Activated CD4-positive, alpha-beta T cell treated with anti-CD3 and anti-CD28 coated beads, Interleukin-10, Interleukin-2, amounts not matched to agents 100 ng/mL and 50 ng/mL, durations not matched to agents 16 hours and 8 hours (primary cell): ENCODE measurements around the gene TEX12.
A peak's percentile ranks its signal among the peaks of the same experiment; 100 is the strongest.
"Not testable (repeated sequence)": the region's sequence is repeated elsewhere in the genome, so short reads cannot be mapped to it uniquely, and the experiment has no call there.

Experiments used
- DNase-seq: peaks from one replicate; pipeline ENCODE4 v3.0.0-alpha.2; 2020

The TEX12 gene

DNA sequence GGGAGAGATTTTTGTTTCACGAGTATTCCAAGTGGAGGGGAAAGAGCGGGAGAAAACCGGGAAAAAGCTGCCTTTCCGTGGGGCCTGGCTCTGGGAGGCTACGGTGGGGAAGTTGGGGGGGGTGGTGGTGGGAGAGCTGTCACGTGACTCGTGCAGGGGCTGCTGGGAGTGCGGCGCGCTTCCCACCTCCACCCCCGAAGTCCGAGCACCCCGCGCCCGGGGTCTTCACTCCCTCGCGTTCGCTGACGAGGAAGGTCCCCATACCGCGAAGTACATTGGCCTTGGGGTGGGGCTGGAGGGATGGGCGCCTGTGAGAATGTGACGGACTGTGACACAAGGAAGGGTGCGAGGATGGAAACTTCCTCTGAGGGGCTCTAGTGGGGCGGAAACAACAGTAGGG lies at the start of gene TEX12:
Gene TEX12, plus strand, starts transcription at position 228 of the 400 bp plus-strand sequence. CDS start 1,897 bp downstream, outside the sequence.
- DNase-seq, result no peak

DNA sequence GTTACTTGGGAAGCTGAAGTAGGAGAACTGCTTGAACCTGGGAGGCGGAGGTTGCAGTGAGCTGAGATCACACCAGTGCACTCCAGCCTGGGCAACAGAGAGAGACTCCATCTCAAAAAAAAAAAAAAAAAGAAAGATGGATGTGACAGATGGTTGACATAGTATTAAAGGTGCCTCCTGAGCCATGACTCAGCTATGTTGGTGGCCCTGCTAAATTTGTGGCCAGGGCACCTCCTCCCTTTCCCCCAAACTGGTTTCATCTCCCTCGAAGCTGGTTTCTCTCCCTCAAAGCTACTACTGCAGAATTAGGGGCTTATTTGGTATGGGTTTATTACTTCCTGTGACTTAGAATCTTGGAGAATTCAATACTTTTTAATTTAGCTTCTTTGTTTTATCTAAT lies 49.0 kb upstream of the TEX12 start:
- DNase-seq, result peak; percentile 50

- no peak for DNase-seq
Observed at GRCh38 chr11:112121981-112122615, 45.1 kb upstream of the TEX12 start.

GRCh38 chr11:112123129-112123528 lies 44.0 kb upstream of the TEX12 start:
- no peak for DNase-seq

GRCh38 chr11:112127056-112127455 lies 40.1 kb upstream of the TEX12 start:
- no peak for DNase-seq

GRCh38 chr11:112128483-112129121 lies 38.6 kb upstream of the TEX12 start:
- DNase-seq, result no peak

- no peak for DNase-seq
Observed at GRCh38 chr11:112129656-112130055, 37.5 kb upstream of the TEX12 start.

DNA sequence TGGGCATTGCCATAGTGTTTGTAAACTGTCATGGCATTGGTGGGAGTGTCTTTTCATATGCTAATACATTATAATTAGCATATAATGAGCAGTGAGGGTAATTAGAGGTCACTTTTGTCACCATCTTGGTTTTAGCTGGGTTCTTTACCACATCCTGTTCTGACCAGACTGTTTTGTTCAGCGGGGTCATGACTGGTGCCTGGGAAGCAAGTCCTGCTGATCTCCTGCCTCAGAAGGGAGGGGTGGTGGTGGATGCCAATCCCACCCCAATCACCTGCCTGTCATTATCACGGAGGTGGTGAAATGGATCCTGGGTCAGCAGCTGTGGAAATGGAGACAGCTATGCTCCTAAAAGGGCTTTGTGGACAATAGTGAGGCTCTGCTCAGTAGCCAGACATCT lies 34.4 kb upstream of the TEX12 start:
- DNase-seq, result no peak

DNA sequence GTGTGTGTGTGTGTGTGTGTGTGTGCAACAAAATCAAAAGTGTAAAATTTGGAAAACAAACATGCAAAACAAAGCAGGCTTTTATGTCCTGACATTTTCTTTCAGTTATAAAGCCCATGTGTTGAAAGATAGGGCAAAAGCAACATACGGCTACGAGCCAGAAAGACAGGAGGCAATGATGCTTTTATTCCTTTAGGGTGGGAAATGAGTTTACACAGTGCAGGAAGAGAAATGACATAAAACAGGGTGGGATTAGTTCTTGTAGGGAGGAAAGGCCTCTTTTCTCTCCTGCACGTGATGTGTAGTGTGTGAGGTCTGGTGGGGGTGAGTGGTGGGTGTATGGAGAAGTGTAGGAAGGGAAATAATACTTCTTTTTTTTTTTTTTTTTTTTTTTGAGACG lies 32.7 kb upstream of the TEX12 start:
- DNase-seq, result no peak

DNA sequence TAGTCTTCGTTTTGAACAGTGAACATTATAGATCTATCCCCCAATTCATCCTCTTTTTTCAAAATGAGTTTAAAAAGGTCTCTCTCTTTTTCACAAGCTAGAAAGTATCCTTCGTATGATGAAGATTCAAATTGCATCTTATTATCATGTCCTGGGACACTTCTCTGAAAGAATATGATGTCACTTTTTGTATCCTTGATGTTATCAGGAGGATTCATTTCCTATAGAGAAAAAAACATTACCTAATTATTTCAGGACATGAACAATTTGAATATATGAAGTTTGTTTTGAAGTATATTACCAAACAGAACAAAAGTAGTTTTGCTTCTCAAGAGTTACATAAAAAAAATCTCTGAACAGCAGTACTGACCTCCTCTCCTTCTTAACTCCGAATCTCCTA lies 23.6 kb upstream of the TEX12 start:
- no peak for DNase-seq

- DNase-seq, result no peak
Observed at GRCh38 chr11:112150517-112150916, 16.7 kb upstream of the TEX12 start.

DNA sequence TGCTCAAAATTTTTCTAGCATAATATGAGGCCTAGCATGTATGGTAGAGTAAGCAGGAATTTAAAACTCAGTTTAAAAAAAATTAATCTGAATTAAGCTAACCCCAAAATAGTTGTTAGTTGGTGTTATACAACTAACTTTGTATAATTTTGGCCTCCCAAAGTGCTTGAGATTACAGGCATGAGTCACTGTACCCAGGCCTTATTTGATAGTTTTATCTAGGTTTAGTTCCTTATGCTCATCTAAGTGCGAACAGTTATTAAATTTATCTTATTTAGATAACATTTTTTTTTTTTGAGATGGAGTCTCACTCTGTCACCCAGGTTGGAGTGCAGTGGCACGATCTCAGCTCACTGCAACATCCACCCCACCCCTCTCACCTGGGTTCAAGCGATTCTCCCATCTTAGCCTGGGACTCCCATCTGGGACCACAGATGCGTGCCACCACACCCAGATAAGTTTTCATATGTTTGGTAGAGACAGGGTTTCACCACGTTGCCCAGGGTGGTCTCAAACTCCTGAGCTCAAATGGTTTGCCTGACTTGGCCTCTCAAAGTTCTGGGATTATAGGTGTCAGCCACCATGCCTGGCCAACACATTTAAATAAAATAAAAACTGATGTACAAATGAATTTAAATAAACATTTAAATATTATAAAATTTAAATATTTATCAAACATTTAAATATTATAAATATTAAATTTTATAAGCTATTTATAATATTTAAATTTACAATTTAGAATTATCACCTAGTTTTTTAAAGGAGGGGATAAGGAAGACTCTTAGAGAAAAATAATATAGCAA lies 10.8 kb upstream of the TEX12 start:
- DNase-seq, result no peak

- DNase-seq, result peak; percentile 51
Observed at GRCh38 chr11:112156956-112157766, 10.0 kb upstream of the TEX12 start.

DNA sequence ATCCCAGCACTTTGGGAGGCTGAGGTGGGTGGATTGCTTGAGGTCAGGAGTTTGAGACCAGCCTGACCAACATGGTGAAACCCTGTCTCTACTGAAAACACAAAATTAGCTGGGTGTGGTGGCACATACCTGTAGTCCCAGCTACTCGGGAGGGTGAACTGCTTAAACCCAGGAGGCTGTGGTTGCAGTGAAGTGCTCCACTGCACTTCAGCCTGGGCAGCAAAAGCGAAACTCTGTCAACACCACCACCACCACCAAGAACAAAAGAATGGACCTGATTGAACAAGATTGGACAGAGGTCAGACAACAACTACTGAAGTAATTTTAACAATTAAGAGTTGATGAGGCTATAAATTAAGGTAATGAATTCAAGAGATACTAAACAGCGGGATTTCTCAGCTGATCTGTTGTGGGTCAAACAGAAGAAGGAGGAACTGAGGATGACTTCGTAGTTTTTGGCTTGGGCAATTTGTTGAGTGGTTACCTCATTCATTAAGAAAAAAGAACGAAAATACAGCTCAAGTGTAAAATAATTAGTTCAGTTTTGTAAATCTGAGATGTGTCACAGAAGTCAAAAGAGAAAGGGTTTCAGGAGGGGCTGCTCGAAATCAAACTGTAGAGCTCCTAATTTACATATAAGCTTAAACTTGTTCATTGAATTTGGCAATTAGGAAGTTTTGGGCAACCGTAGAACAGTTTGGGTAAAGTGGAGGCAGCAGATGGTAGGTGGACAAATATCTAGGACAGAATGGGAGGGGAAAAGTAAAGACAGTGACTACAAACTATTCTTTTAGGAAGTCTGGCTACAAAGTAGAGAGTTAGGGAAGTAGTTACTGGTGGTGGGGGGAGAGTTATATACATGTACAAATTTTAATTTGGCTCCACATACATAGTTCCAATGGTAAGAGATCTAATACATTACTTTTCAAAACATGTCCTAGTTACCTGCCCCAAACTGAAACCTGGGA lies 7.8 kb upstream of the TEX12 start:
- no peak for DNase-seq

DNA sequence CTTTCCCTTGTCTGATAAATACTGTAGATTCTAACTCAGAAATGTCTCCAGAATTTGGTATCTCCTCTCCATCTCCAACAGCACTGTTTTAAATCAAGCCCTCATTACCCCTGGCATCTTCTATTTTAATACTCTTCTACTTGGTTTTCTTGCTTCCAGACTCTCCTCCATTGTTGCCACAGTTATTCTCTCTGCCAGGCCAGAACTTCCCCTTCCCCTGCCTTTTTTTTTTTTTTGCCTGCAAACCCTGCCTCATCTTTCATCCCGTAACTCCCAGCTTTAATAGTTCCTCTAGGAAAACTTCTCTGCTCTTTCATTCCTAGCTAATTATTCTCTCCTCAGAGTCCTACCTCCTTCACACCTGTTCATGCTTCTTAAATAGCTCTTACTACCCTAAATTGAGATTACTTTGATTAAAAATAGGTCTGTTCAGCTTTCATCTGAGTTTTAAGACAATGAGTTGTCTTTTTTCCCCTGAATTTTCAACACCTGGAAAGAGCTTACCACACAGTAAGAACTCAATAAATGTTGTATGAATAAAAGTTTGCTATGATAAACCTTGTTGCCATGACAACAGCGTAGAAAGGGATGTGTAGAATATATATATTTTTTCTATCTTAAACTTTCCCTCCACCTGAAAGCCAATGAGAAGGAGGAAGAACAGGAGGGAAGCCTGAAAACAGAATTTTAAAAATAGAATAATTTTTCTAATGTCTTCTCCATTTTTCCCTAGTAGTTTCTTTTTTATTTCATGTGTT lies 6.9 kb upstream of the TEX12 start:
- DNase-seq, result no peak

DNA sequence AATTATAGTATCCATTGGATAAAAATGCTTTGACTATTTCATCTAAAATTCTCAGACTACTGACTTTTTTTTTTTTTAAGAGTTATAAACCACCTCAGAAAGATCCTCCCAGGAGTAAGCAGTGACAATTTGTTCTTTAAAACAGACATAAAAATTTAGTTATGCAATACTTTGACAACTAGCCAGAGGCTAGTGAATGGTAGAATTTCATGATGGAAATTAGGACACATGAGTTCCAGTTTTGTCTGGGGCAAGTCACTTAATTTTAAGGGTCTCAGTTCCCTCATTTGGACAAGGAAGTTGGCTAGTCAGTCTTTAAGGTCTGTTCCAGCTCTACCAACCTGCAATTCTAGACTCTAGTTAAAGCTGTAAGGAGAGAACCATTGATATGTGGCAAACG lies 6.2 kb upstream of the TEX12 start:
- no peak for DNase-seq

GRCh38 chr11:112162200-112162599 lies 5.0 kb upstream of the TEX12 start:
- not testable (repeated sequence) for DNase-seq

GRCh38 chr11:112162761-112163546 lies 4.2 kb upstream of the TEX12 start:
- no peak for DNase-seq

DNA sequence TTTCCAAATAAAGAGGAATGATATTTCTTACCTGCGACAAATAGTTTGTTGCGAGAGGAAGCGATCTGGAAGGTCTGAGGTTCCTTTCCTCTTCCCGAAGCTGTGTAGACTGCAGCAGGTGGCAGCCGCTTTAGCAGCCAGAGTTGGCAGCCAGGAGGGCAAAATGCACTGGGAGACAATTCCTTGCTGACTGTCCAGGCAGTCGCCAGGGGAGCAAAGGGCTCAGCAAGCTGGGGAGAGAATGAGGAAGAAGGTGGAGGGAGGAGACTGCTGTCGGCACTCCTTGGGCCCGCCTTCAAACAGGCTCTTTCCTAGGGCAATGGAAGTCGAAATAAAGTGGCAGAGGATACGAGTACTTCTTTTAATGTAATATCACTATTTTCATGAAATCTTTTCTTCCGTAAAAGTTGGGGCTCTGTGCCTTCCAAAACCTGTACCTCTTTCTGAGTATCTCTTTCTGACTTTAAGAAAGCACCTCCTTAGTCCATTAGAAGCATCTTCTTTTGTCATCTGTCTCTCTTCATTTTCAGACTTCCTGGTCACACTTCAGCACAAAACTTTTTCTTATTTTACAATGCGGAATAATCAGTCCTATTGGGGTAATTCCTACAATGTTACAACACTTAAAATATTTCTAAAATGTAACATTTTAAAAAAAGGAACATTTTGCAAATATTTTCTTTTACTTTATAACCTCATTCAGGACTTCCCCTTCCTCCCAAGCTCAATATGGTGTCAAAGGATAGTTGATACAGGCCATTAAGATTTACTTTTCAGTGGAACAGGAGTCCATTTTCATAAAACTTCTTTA lies 3.1 kb upstream of the TEX12 start, which contains the start of gene IL18:
Gene IL18, minus strand, starts transcription at position 220 of the 811 bp plus-strand sequence. CDS start 9,041 bp downstream, outside the sequence.
- no peak for DNase-seq
